AG08395 (cell line): ENCODE measurements around the gene KIF5A.

Experiments
- DNase-seq: peaks from one replicate; pipeline ENCODE4 v3.0.0; 2012; ENCODE audit warnings: mixed read lengths, low spot score

Gene KIF5A

GRCh38 chr12:57632073-57632957, 82.5 kb downstream of the KIF5A start:
- no peak for DNase-seq

- DNase-seq, result peak; percentile 77
These were observed 83.4 kb downstream of the KIF5A start, which contains the start of gene B4GALNT1 for GRCh38 chr12:57632958-57633840. TSS of gene B4GALNT1 (minus strand) at chr12:57633201. CDS start at chr12:57632132, 1,069 bp downstream.
